Sigmoid colon (tissue), 4 donors: ENCODE measurements around the gene PTF1A.

ENCODE experiments used
- CTCF ChIP-seq, 4 experiments: fragments of 450-650 bp in 3 of 4; fragments of 200-600 bp in 1 of 4; IDR thresholded peaks; one replicate each; pipeline ENCODE4 v1.5.1; 2016 to 2019; ENCODE audit warnings: antibody characterized with exemption in 4 of 4, mild to moderate bottlenecking in 3 of 4, moderate library complexity in 2 of 4
- POLR2A ChIP-seq, 2 donors: fragments of 450-650 bp; IDR thresholded peaks; one replicate each; pipeline ENCODE4 v1.6.1; 2016; ENCODE audit warnings: antibody characterized with exemption in 2 of 2, mild to moderate bottlenecking in 2 of 2, moderate library complexity in 2 of 2
- POLR2AphosphoS5 ChIP-seq, 4 donors: sonication (generic); formaldehyde crosslinking; IDR thresholded peaks; one replicate each; pipeline ENCODE4 v1.6.1; 2017; ENCODE audit warnings: antibody characterized with exemption in 4 of 4

GRCh38 chr10:23156447-23157150 lies 35.5 kb upstream of the PTF1A start:
- TF ChIP-seq CTCF (IDR thresholded peaks at IDR 0.05) = no peak
- no peak for TF ChIP-seq POLR2A (IDR thresholded peaks at IDR 0.05)
- no peak for TF ChIP-seq POLR2AphosphoS5 (IDR thresholded peaks at IDR 0.05)
